Effector memory CD4-positive, alpha-beta T cell (primary cell): ENCODE results near the gene CLCN6.

ENCODE experiments used
- DNase-seq, 3 donors: peaks; one replicate each; pipeline ENCODE4 v3.0.0-alpha.2; 2020
- H3K27ac ChIP-seq: 2 replicates; pipeline ENCODE4 v1.7.0; 2013; ENCODE audit warnings: mild to moderate bottlenecking, low read length, moderate library complexity; ENCODE audit not compliant: insufficient read depth, poor library complexity, severe bottlenecking
- H3K27me3 ChIP-seq: replicated peaks from 2 replicates; pipeline ENCODE4 v1.7.0; 2013; ENCODE audit warnings: mild to moderate bottlenecking, low read length; ENCODE audit not compliant: insufficient read depth, control insufficient read depth, poor library complexity, severe bottlenecking
- H3K36me3 ChIP-seq: 2 replicates; pipeline ENCODE4 v1.7.0; 2013; ENCODE audit warnings: mild to moderate bottlenecking, low read length, moderate library complexity; ENCODE audit not compliant: control insufficient read depth, insufficient read depth
- H3K4me1 ChIP-seq: 2 replicates; pipeline ENCODE4 v1.7.0; 2013; ENCODE audit warnings: low read length, mild to moderate bottlenecking; ENCODE audit not compliant: control insufficient read depth, insufficient read depth, poor library complexity, severe bottlenecking
- H3K4me3 ChIP-seq: 2 replicates; pipeline ENCODE4 v1.7.0; 2013; ENCODE audit warnings: low read length, low read depth, mild to moderate bottlenecking; ENCODE audit not compliant: insufficient read depth, poor library complexity, severe bottlenecking
- H3K9me3 ChIP-seq: 2 replicates; pipeline ENCODE4 v1.7.0; 2013; ENCODE audit warnings: mild to moderate bottlenecking, low read length, moderate library complexity; ENCODE audit not compliant: control insufficient read depth

CLCN6 gene

GRCh38 chr1:11778844-11779623, 27.0 kb upstream of the CLCN6 start:
- no peak for DNase-seq
- Histone ChIP-seq H3K27ac (no peak overlapping the region), H3K4me1 (no peaks in the 10 kb centered on the region), H3K36me3 (no peaks in the 10 kb centered on the region), H3K9me3 (no peaks in the 10 kb centered on the region), H3K4me3 (no peak overlapping the region), H3K27me3 (no peaks in the 10 kb centered on the region)

GRCh38 chr1:11779715-11780379, 26.1 kb upstream of the CLCN6 start:
- Histone ChIP-seq H3K27ac (no peak overlapping the region), H3K36me3 (no peaks in the 10 kb centered on the region), H3K9me3 (no peaks in the 10 kb centered on the region), H3K27me3 (no peaks in the 10 kb centered on the region), H3K4me1 (peaks cover 4% of the 10 kb centered on the region), H3K4me3 (no peak overlapping the region)
- no peak for DNase-seq

- Histone ChIP-seq H3K27me3 (no peaks in the 10 kb centered on the region), H3K4me1 (peaks cover 9% of the 10 kb centered on the region), H3K4me3 (no peak overlapping the region)
These were observed 25.4 kb upstream of the CLCN6 start for GRCh38 chr1:11780380-11781147.

GRCh38 chr1:11781297-11781696, 24.7 kb upstream of the CLCN6 start:
- Histone ChIP-seq H3K9me3 (no peaks in the 10 kb centered on the region), H3K36me3 (no peaks in the 10 kb centered on the region), H3K27me3 (no peaks in the 10 kb centered on the region), H3K27ac (no peak overlapping the region), H3K4me3 (no peak overlapping the region), H3K4me1 (peaks cover 9% of the 10 kb centered on the region)
- DNase-seq = no peak

More at GRCh38 chr1:11780380-11781147, 25.4 kb upstream of the CLCN6 start:
- Histone ChIP-seq H3K36me3 (no peaks in the 10 kb centered on the region), H3K27ac (no peak overlapping the region), H3K9me3 (no peaks in the 10 kb centered on the region)
- DNase-seq = no peak

- Histone ChIP-seq H3K36me3 (no peaks in the 10 kb centered on the region), H3K27me3 (no peaks in the 10 kb centered on the region), H3K9me3 (no peaks in the 10 kb centered on the region), H3K4me1 (peaks cover 9% of the 10 kb centered on the region), H3K4me3 (no peak overlapping the region), H3K27ac (no peak overlapping the region)
- no peak for DNase-seq
These were observed 23.8 kb upstream of the CLCN6 start for GRCh38 chr1:11782127-11782708.

GRCh38 chr1:11783556-11783955, 22.4 kb upstream of the CLCN6 start:
- Histone ChIP-seq H3K4me3 (no peak overlapping the region), H3K27ac (no peak overlapping the region), H3K4me1 (peaks cover 9% of the 10 kb centered on the region), H3K9me3 (no peaks in the 10 kb centered on the region), H3K36me3 (no peaks in the 10 kb centered on the region), H3K27me3 (no peaks in the 10 kb centered on the region)
- no peak for DNase-seq

- no peaks in the 10 kb centered on the region for H3K9me3 ChIP-seq
- H3K4me1 ChIP-seq = peaks cover 9% of the 10 kb centered on the region
- DNase-seq = no peak
- H3K4me3 ChIP-seq = peak overlapping the region; percentile 43
- no peaks in the 10 kb centered on the region for H3K36me3 ChIP-seq
- no peaks in the 10 kb centered on the region for H3K27me3 ChIP-seq
- no peak overlapping the region for H3K27ac ChIP-seq
These were observed 21.6 kb upstream of the CLCN6 start for GRCh38 chr1:11784256-11784992.

- no peaks in the 10 kb centered on the region for H3K9me3 ChIP-seq
- H3K4me1 ChIP-seq = peaks cover 9% of the 10 kb centered on the region
- no peaks in the 10 kb centered on the region for H3K27me3 ChIP-seq
- no peak for DNase-seq
- peaks cover 3% of the 10 kb centered on the region for H3K36me3 ChIP-seq
- no peak overlapping the region for H3K27ac ChIP-seq
- H3K4me3 ChIP-seq = peak overlapping the region; percentile 43
These were observed 20.8 kb upstream of the CLCN6 start for GRCh38 chr1:11784993-11785769.

GRCh38 chr1:11786168-11786567, 19.8 kb upstream of the CLCN6 start:
- Histone ChIP-seq H3K4me1 (peaks cover 9% of the 10 kb centered on the region), H3K27ac (no peak overlapping the region), H3K4me3 (no peak overlapping the region), H3K36me3 (peaks cover 11% of the 10 kb centered on the region), H3K9me3 (no peaks in the 10 kb centered on the region), H3K27me3 (no peaks in the 10 kb centered on the region)
- no peak for DNase-seq
